Lung (tissue), 12 donors: Measurements from ENCODE around the gene SPSB3. TPM values are rescaled to one million over a fixed set of nuclear protein-coding genes. Genes with fewer than 3 reads are reported as not detected.

Experiments
- ATAC-seq: fragments of 200-7000 bp; cut with Tn5 transposase; one replicate; pipeline ENCODE4 v1.9.1; 2020; ENCODE audit warnings: moderate number of reproducible peaks; ENCODE audit not compliant: insufficient read depth, low FRiP score
- DNase-seq, 3 donors: peaks; one replicate each; pipeline ENCODE4 v3.0.0-alpha.2; 2013 to 2017
- H3K27ac ChIP-seq, 2 donors: one replicate each; pipeline ENCODE4 v1.5.1; 2013; ENCODE audit warnings: mild to moderate bottlenecking in 2 of 2, moderate library complexity in 2 of 2, control low read depth in 1 of 2, inconsistent platforms in 1 of 2, low read depth in 1 of 2, low read length in 1 of 2
- H3K27me3 ChIP-seq, 3 donors: one replicate each; pipeline ENCODE4 v1.5.1; 2013; ENCODE audit warnings: low read length in 2 of 3; ENCODE audit not compliant: control insufficient read depth in 3 of 3, insufficient read depth in 3 of 3
- H3K36me3 ChIP-seq, 4 donors: one replicate each; pipeline ENCODE4 v1.5.1; 2013; ENCODE audit warnings: low read length in 4 of 4, mild to moderate bottlenecking in 1 of 4, moderate library complexity in 1 of 4; ENCODE audit not compliant: control insufficient read depth in 4 of 4, insufficient read depth in 4 of 4
- H3K4me1 ChIP-seq, 5 donors: one replicate each; pipeline ENCODE4 v1.5.1; 2013; ENCODE audit warnings: low read length in 5 of 5, mild to moderate bottlenecking in 2 of 5, moderate library complexity in 1 of 5; ENCODE audit not compliant: control insufficient read depth in 5 of 5, insufficient read depth in 5 of 5
- H3K4me3 ChIP-seq: one replicate; pipeline ENCODE4 v1.5.1; 2013; ENCODE audit warnings: mild to moderate bottlenecking, control low read depth, moderate library complexity
- H3K9ac ChIP-seq, 2 donors: one replicate each; pipeline ENCODE4 v1.5.1; 2013; ENCODE audit warnings: low read length in 2 of 2, control low read depth in 1 of 2; ENCODE audit not compliant: insufficient read depth in 1 of 2
- H3K9me3 ChIP-seq, 4 donors: one replicate each; pipeline ENCODE4 v1.5.1; 2013; ENCODE audit warnings: low read length in 3 of 4, mild to moderate bottlenecking in 1 of 4, moderate library complexity in 1 of 4; ENCODE audit not compliant: control insufficient read depth in 4 of 4, insufficient read depth in 3 of 4
- CTCF ChIP-seq: IDR thresholded peaks from 2 replicates; pipeline ENCODE4 v1.5.1; 2012; ENCODE audit warnings: mild to moderate bottlenecking; ENCODE audit errors: control extremely low read depth, extremely low read depth
- WGBS, 2 donors: extraction: QIAGEN DNeasy Blood & Tissue Kit; methylation state at CpG; one replicate each; pipeline ENCODE4 v1.1.7; 2013; 5-methylcytosine and 5-hydroxymethylcytosine counted together
- polyA plus RNA-seq, 2 donors: library from polyadenylated mRNA; stranded (reverse); fragments of 200-250 nt; gene quantifications; one replicate each; pipeline ENCODE4 v1.2.1, GENCODE V29; 2013
- total RNA-seq, 2 donors: library from RNA; depleted of rRNA in 1 of 2; stranded (reverse); fragments of >200 nt in 1 of 2; gene quantifications; one replicate each; pipeline ENCODE4 v1.2.1, GENCODE V29; 2014 to 2021
- donor health status: control.
- donor health status: control.
- donor health status: Bipolar disorder and iron deficiency.
- donor health status: healthy.
- donor health status: DM: yes; HTN: yes; CAD: no.

Gene SPSB3
- total and polyA plus RNA-seq, 4 donors: 39.8 to 76.1 (median 50.9) TPM

GRCh38 chr16:1751946-1752345 is 30.4 kb downstream of the SPSB3 start:
- H3K27ac ChIP-seq: no peak overlapping the region
- no peak overlapping the region for H3K4me3 ChIP-seq
- peaks cover 8 to 51% (median 29%) of the 10 kb centered on the region in 4 donors for H3K36me3 ChIP-seq
- WGBS, 2 donors: 96 to 97% methylated on average over 16 of the region's 16 CpGs
- H3K9ac ChIP-seq: no peak overlapping the region
- H3K27me3 ChIP-seq: no peaks in the 10 kb centered on the region
- no peaks in the 10 kb centered on the region for H3K9me3 ChIP-seq
- no peak for TF ChIP-seq CTCF
- DNase-seq (no peak), ATAC-seq (no peak)
- H3K4me1 ChIP-seq: no peaks in the 10 kb centered on the region

- no peak for TF ChIP-seq CTCF
- Histone ChIP-seq H3K9me3 (no peaks in the 10 kb centered on the region), H3K4me1 (no peaks in the 10 kb centered on the region), H3K4me3 (no peak overlapping the region), H3K9ac (no peak overlapping the region), H3K27me3 (no peaks in the 10 kb centered on the region), H3K36me3 (peaks cover 8 to 64% (median 25%) of the 10 kb centered on the region in 4 donors), H3K27ac (no peak overlapping the region)
- WGBS, 2 donors: 96% methylated on average over 29 of the region's 29 CpGs
- ATAC-seq: no peak
- DNase-seq: no peak
These were observed 32.9 kb downstream of the SPSB3 start for GRCh38 chr16:1749152-1750117.

GRCh38 chr16:1747934-1748333 is 34.4 kb downstream of the SPSB3 start:
- no peak for TF ChIP-seq CTCF
- H3K4me3 ChIP-seq: no peak overlapping the region
- whole genome bisulfite sequencing, 2 donors: 88 to 93% methylated on average over 11 of the region's 11 CpGs
- ATAC-seq: no peak
- no peak for DNase-seq
- no peak overlapping the region for H3K9ac ChIP-seq
- H3K9me3 ChIP-seq: no peaks in the 10 kb centered on the region
- H3K27me3 ChIP-seq: no peaks in the 10 kb centered on the region
- H3K36me3 ChIP-seq: peaks cover 11 to 73% (median 26%) of the 10 kb centered on the region in 4 donors
- H3K27ac ChIP-seq: no peak overlapping the region
- no peaks in the 10 kb centered on the region for H3K4me1 ChIP-seq
